Activated T-helper 17 cell treated with anti-CD3 and anti-CD28 coated beads, Interleukin-2, amount 50 U/mL, for 72 hours (primary cell): ENCODE data around the gene WHRN. TPM values are rescaled to one million over a fixed set of nuclear protein-coding genes. Genes with fewer than 3 reads are reported as not detected.
A peak's percentile ranks its signal among the peaks of the same experiment; 100 is the strongest.

Experiments
- ATAC-seq: fragments of 150-1000 bp; cut with Tn5 transposase; replicated peaks from 2 replicates; pipeline ENCODE4 v1.10.0; 2021; ENCODE audit warnings: mild to moderate bottlenecking, moderate library complexity
- H3K27ac Mint-ChIP-seq: one replicate; pipeline ENCODE4 v1.8.0; 2022; ENCODE audit warnings: mixed read lengths
- H3K27me3 Mint-ChIP-seq: one replicate; pipeline ENCODE4 v1.8.0; 2022; ENCODE audit warnings: mixed read lengths
- H3K36me3 Mint-ChIP-seq: one replicate; pipeline ENCODE4 v1.8.0; 2022; ENCODE audit warnings: low read depth, mild to moderate bottlenecking, mixed read lengths
- H3K4me1 Mint-ChIP-seq: one replicate; pipeline ENCODE4 v1.8.0; 2022; ENCODE audit warnings: mixed read lengths
- H3K4me3 Mint-ChIP-seq: one replicate; pipeline ENCODE4 v1.8.0; 2022; ENCODE audit warnings: mild to moderate bottlenecking, mixed read lengths
- H3K9me3 Mint-ChIP-seq: one replicate; pipeline ENCODE4 v1.8.0; 2022; ENCODE audit warnings: mixed read lengths
- total RNA-seq, 2 donors: library from RNA; stranded (reverse); gene quantifications; one replicate each; pipeline ENCODE4 v1.2.3, GENCODE V29; 2022

The WHRN gene
- total RNA-seq, 2 donors from 2014 or later: 4.0 to 29.1 TPM

DNA sequence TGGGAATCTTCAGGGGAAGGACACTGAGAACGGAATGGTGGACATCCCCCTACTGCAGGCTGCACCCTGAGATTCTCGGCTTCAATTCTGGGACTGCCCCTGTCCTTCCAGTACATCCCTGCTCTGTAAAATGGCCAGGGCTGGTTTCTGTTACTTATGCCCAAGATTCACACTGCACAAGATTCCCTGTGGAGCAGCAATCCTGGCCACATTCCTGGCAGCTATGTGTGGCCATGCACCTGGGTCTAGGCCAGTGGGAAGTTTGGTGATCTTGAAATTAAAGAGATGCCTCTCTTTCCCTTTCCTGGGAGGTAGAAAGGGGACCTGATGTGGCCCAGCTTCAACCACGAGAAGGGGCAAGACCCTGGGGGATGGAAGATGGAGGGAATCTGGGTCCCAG is 27.6 kb downstream of the WHRN start:
- Mint-ChIP-seq H3K9me3 (no peaks in the 10 kb centered on the region), H3K27ac (no peak overlapping the region), H3K27me3 (peaks cover 3% of the 10 kb centered on the region), H3K36me3 (no peaks in the 10 kb centered on the region), H3K4me3 (no peak overlapping the region), H3K4me1 (peaks cover 5% of the 10 kb centered on the region)
- no peak for ATAC-seq

DNA sequence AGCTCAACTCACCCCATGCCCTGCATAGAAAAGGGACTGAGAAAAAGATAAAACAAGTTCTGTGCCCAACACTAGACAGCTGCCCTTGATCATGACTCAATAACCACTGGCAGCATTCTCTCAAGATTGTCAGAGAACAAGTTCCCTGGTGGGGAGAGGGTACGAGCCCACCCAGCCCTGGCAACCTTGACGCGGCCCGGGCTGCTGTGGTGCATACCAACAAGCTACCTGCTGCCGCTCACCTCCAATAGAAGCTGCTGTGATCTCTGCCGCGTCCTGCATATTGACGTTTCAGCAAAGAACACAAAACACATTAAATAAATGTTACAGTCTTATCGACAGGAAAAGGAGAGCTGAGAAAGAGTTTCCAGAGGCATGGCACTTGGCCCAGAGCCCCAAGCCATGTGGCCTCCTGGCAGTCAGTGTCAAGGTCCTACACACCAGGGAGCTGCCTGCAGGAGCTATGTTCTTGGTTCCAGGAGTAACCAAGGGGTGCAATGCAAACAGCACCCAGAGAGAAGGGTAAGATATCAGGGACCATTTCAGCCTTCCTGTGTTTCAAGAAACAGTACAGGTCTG is 28.3 kb downstream of the WHRN start:
- H3K27me3 Mint-ChIP-seq: peaks cover 1% of the 10 kb centered on the region
- no peak overlapping the region for H3K4me3 Mint-ChIP-seq
- no peak for ATAC-seq
- peak overlapping the region; percentile 73 for H3K27ac Mint-ChIP-seq
- H3K9me3 Mint-ChIP-seq: no peaks in the 10 kb centered on the region
- H3K36me3 Mint-ChIP-seq: no peaks in the 10 kb centered on the region
- peaks cover 5% of the 10 kb centered on the region for H3K4me1 Mint-ChIP-seq

GRCh38 chr9:114475412-114476135 is 29.7 kb downstream of the WHRN start:
- Mint-ChIP-seq H3K4me1 (no peaks in the 10 kb centered on the region), H3K27ac (peak overlapping the region; percentile 73), H3K9me3 (no peaks in the 10 kb centered on the region), H3K27me3 (no peaks in the 10 kb centered on the region), H3K36me3 (no peaks in the 10 kb centered on the region), H3K4me3 (no peak overlapping the region)
- peak; percentile 21 for ATAC-seq

DNA sequence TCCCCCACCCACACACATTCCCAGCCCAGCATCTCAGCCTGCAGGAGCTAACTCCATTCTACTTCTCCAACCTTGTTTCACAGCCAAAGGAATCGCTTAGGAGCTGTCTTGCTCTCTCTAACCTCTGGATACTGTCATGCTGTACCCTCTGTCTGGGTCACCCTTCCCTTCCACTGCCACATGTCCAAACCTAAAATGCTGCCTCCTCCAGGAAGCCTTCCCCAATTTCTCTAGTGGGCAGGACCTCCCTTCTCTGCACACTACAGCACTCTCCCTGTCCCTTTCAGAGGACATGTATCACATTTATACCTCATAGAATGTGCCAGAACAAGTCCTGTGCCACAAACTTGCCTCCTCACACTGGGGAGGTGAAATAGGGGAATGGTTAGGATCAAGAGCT is 30.8 kb downstream of the WHRN start:
- Mint-ChIP-seq H3K4me1 (no peaks in the 10 kb centered on the region), H3K27me3 (no peaks in the 10 kb centered on the region), H3K27ac (no peak overlapping the region), H3K36me3 (no peaks in the 10 kb centered on the region), H3K4me3 (no peak overlapping the region), H3K9me3 (no peaks in the 10 kb centered on the region)
- ATAC-seq: no peak

DNA sequence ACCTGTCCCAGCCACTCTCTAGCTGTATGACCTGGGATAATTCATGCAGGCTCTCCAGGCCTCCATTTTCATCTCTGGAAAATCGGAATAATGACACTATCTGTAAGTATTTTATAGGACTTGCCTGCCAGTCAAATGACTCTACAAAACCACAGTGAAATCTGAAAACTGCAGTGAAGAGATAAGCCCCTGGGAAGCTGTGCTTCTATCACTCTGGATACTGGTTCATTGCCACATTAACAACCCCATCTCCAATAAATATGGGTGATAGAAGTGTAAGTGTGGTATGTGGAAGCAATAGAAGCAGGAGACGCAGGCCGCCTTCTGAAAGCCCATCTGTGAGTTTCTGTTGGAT is 31.8 kb downstream of the WHRN start:
- Mint-ChIP-seq H3K4me1 (no peaks in the 10 kb centered on the region), H3K27ac (no peak overlapping the region), H3K27me3 (no peaks in the 10 kb centered on the region), H3K9me3 (no peaks in the 10 kb centered on the region), H3K36me3 (no peaks in the 10 kb centered on the region), H3K4me3 (no peak overlapping the region)
- no peak for ATAC-seq

GRCh38 chr9:114472765-114473446 is 32.4 kb downstream of the WHRN start:
- Mint-ChIP-seq H3K4me1 (no peaks in the 10 kb centered on the region), H3K9me3 (no peaks in the 10 kb centered on the region), H3K27ac (peak overlapping the region; percentile 54), H3K36me3 (no peaks in the 10 kb centered on the region), H3K27me3 (no peaks in the 10 kb centered on the region), H3K4me3 (no peak overlapping the region)
- ATAC-seq: no peak

- H3K9me3 Mint-ChIP-seq: no peaks in the 10 kb centered on the region
- no peak for ATAC-seq
- H3K4me1 Mint-ChIP-seq: no peaks in the 10 kb centered on the region
- no peak overlapping the region for H3K4me3 Mint-ChIP-seq
- H3K27ac Mint-ChIP-seq: no peak overlapping the region
- H3K27me3 Mint-ChIP-seq: no peaks in the 10 kb centered on the region
- H3K36me3 Mint-ChIP-seq: no peaks in the 10 kb centered on the region
Observed at GRCh38 chr9:114471157-114471556, 34.1 kb downstream of the WHRN start.

DNA sequence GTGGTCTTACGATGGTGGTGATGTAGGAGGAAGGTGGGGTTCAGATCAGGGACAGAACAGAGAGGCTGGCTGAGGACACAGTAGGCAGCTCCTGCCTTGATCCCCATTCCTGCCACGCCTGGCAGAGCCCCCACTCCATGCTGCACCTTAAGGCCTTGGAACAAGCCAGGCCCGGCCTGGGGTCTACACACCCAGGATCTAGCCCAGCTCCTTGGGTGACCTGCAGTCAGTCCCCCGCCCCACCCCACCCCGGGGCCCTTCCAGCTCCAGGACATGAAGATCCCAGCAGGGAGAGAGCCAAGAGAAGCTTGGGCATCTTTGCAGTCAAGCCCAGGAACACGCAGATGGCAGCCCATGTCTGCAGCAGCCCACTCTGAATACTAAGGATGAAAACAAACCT is 34.7 kb downstream of the WHRN start:
- H3K4me1 Mint-ChIP-seq: no peaks in the 10 kb centered on the region
- H3K27ac Mint-ChIP-seq: no peak overlapping the region
- H3K9me3 Mint-ChIP-seq: no peaks in the 10 kb centered on the region
- no peak for ATAC-seq
- H3K36me3 Mint-ChIP-seq: no peaks in the 10 kb centered on the region
- H3K4me3 Mint-ChIP-seq: no peak overlapping the region
- no peaks in the 10 kb centered on the region for H3K27me3 Mint-ChIP-seq

DNA sequence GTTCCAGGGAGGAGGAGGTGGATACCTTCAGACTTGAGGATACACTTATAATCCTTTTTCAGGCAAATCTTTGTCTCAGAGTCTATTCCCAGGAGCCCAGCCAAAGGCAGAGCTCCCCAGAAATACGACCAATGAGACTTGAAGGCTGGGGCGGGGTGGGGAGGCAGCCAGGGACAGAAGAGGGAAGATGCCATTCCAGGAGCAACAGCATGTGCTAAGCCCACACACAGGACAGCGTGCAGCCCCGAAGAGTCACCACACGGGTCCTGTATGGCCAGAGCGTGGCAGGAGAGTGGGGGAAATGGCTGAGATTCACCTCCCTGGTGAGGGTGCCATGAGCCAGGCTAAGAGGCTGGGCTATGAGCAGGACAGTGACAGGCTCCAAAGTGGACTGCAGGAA is 35.2 kb downstream of the WHRN start:
- Mint-ChIP-seq H3K27me3 (no peaks in the 10 kb centered on the region), H3K36me3 (no peaks in the 10 kb centered on the region), H3K27ac (no peak overlapping the region), H3K4me3 (no peak overlapping the region), H3K4me1 (no peaks in the 10 kb centered on the region), H3K9me3 (no peaks in the 10 kb centered on the region)
- no peak for ATAC-seq

DNA sequence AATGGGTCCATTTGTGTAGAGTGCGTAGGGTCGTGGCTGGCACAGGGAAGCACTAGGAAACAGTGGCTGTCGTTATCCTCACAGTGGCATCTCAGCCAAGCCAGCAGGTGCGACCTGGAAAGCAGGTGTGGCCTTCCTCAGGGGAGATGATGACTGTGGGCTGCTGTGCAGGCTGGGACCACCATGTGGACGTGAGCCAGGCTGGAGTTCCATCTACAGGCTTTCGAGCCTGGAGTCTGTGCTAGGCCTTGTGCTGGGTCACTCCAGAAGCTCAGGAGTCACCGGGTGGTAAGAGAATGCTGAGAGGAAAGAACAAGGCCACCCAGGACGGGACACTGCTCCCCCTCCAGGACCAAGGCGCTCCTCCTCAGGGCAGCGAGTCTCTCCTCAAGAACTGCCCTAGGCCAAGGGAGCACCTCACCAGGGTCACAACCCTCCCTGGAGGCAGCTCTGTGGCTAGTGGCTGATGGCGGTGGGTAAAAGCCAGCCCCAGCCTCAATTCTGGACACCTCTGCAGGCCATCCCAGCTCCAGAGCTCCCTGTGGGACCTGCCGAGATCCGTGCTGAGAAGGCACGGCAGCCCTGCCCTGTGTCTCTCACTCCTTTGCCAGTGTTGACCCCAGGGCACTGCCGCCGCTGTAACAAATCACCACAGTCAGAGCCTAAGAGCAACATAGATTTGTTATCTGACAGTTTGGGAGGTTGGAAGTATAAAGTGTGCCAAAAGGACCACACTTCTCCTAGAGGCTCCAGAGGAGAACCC is 36.0 kb downstream of the WHRN start:
- H3K36me3 Mint-ChIP-seq: no peaks in the 10 kb centered on the region
- no peak overlapping the region for H3K4me3 Mint-ChIP-seq
- H3K27ac Mint-ChIP-seq: no peak overlapping the region
- no peaks in the 10 kb centered on the region for H3K27me3 Mint-ChIP-seq
- ATAC-seq: no peak
- no peaks in the 10 kb centered on the region for H3K9me3 Mint-ChIP-seq
- H3K4me1 Mint-ChIP-seq: no peaks in the 10 kb centered on the region

- no peaks in the 10 kb centered on the region for H3K9me3 Mint-ChIP-seq
- H3K27ac Mint-ChIP-seq: no peak overlapping the region
- no peaks in the 10 kb centered on the region for H3K4me1 Mint-ChIP-seq
- H3K4me3 Mint-ChIP-seq: no peak overlapping the region
- ATAC-seq: no peak
- no peaks in the 10 kb centered on the region for H3K36me3 Mint-ChIP-seq
- H3K27me3 Mint-ChIP-seq: no peaks in the 10 kb centered on the region
Observed at GRCh38 chr9:114467910-114468309, 37.4 kb downstream of the WHRN start.

- Mint-ChIP-seq H3K27me3 (no peaks in the 10 kb centered on the region), H3K36me3 (no peaks in the 10 kb centered on the region), H3K4me3 (no peak overlapping the region), H3K4me1 (no peaks in the 10 kb centered on the region), H3K9me3 (no peaks in the 10 kb centered on the region), H3K27ac (no peak overlapping the region)
- no peak for ATAC-seq
Observed at GRCh38 chr9:114467226-114467750, 38.0 kb downstream of the WHRN start.

- H3K4me1 Mint-ChIP-seq: no peaks in the 10 kb centered on the region
- no peaks in the 10 kb centered on the region for H3K36me3 Mint-ChIP-seq
- no peak for ATAC-seq
- no peaks in the 10 kb centered on the region for H3K27me3 Mint-ChIP-seq
- H3K9me3 Mint-ChIP-seq: no peaks in the 10 kb centered on the region
- H3K4me3 Mint-ChIP-seq: no peak overlapping the region
- H3K27ac Mint-ChIP-seq: no peak overlapping the region
Observed at GRCh38 chr9:114465906-114466900, 39.1 kb downstream of the WHRN start.

GRCh38 chr9:114465417-114465816 is 39.9 kb downstream of the WHRN start:
- Mint-ChIP-seq H3K27me3 (no peaks in the 10 kb centered on the region), H3K27ac (no peak overlapping the region), H3K36me3 (no peaks in the 10 kb centered on the region), H3K9me3 (no peaks in the 10 kb centered on the region), H3K4me1 (no peaks in the 10 kb centered on the region), H3K4me3 (no peak overlapping the region)
- no peak for ATAC-seq
